Panc1 (cell line): Measurements from ENCODE around the gene TBCD.

Experiments used
- POLR2AphosphoS5 ChIP-seq: IDR thresholded peaks from 2 replicates; pipeline ENCODE4 v1.6.1; 2012; ENCODE audit warnings: mild to moderate bottlenecking, low read depth, low read length, moderate library complexity
- SIN3A ChIP-seq: IDR thresholded peaks from 2 replicates; pipeline ENCODE4 v1.6.1; 2012; ENCODE audit warnings: low read depth, mild to moderate bottlenecking, low read length, moderate library complexity, borderline replicate concordance; ENCODE audit not compliant: insufficient read depth
- TCF7L2 ChIP-seq: IDR thresholded peaks from 2 replicates; pipeline ENCODE4 v1.6.1; 2011; ENCODE audit warnings: mild to moderate bottlenecking, low read depth, low read length, inconsistent platforms
- TF ChIP-seq, protein P1 (sequence below): fragments of 450-650 bp; IDR thresholded peaks from 2 replicates; pipeline ENCODE4 v1.5.1; 2017; ENCODE audit warnings: mild to moderate bottlenecking
- TF ChIP-seq, protein P2 (sequence below), 2 experiments: IDR thresholded peaks; 2 replicates each; pipeline ENCODE4 v1.6.1; 2011 to 2012; ENCODE audit warnings: low read depth in 2 of 2, control low read depth in 1 of 2, low read length in 1 of 2, mild to moderate bottlenecking in 1 of 2, moderate library complexity in 1 of 2; ENCODE audit not compliant: insufficient read depth in 1 of 2

DNA sequence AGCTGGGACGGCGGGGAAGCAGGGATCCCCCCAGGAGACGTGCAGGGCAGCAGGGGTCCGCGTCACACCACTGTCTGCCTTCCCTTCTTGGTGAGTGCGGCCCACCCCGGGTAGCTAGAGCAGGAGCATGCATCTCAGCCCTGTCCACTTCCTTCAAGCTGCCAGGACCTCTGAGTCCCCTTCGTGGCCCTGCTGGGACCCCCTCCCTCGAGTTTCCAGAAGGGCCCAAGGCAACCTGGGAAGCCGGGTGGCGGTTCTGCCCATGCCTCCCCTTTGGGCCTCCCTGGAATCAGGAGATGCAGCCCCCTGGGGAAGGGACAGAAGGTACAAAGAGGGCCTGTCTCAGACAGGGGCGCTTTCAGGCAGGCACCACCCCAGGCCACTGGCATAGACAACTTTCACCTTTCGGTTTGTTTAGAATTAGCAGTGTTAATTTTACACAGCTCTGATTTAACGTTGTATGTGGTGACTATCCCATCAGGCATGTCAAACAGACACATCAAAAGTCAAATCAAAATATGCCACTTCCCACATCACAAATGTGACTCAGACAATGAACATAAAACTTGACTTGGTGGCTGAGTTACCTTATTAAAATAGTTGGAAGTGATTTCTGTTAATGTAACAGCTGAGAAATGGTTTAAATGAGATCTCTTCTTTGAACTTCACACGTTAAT is 233.0 kb downstream of the TBCD start:
- TF ChIP-seq, protein P1, sequence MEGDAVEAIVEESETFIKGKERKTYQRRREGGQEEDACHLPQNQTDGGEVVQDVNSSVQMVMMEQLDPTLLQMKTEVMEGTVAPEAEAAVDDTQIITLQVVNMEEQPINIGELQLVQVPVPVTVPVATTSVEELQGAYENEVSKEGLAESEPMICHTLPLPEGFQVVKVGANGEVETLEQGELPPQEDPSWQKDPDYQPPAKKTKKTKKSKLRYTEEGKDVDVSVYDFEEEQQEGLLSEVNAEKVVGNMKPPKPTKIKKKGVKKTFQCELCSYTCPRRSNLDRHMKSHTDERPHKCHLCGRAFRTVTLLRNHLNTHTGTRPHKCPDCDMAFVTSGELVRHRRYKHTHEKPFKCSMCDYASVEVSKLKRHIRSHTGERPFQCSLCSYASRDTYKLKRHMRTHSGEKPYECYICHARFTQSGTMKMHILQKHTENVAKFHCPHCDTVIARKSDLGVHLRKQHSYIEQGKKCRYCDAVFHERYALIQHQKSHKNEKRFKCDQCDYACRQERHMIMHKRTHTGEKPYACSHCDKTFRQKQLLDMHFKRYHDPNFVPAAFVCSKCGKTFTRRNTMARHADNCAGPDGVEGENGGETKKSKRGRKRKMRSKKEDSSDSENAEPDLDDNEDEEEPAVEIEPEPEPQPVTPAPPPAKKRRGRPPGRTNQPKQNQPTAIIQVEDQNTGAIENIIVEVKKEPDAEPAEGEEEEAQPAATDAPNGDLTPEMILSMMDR, result no peak
- TF ChIP-seq TCF7L2 (no peak), POLR2AphosphoS5 (no peak), SIN3A (no peak)
- TF ChIP-seq, protein P2, sequence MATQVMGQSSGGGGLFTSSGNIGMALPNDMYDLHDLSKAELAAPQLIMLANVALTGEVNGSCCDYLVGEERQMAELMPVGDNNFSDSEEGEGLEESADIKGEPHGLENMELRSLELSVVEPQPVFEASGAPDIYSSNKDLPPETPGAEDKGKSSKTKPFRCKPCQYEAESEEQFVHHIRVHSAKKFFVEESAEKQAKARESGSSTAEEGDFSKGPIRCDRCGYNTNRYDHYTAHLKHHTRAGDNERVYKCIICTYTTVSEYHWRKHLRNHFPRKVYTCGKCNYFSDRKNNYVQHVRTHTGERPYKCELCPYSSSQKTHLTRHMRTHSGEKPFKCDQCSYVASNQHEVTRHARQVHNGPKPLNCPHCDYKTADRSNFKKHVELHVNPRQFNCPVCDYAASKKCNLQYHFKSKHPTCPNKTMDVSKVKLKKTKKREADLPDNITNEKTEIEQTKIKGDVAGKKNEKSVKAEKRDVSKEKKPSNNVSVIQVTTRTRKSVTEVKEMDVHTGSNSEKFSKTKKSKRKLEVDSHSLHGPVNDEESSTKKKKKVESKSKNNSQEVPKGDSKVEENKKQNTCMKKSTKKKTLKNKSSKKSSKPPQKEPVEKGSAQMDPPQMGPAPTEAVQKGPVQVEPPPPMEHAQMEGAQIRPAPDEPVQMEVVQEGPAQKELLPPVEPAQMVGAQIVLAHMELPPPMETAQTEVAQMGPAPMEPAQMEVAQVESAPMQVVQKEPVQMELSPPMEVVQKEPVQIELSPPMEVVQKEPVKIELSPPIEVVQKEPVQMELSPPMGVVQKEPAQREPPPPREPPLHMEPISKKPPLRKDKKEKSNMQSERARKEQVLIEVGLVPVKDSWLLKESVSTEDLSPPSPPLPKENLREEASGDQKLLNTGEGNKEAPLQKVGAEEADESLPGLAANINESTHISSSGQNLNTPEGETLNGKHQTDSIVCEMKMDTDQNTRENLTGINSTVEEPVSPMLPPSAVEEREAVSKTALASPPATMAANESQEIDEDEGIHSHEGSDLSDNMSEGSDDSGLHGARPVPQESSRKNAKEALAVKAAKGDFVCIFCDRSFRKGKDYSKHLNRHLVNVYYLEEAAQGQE (IDR thresholded peaks at IDR 0.05; ENCODE audit: insufficient read depth in 1 of 2, low read depth in 2 of 2, low read length in 1 of 2), result no peak
